ENCODE data around the gene CELSR1.

GRCh38 chr22:46518038-46518437 lies 19.4 kb downstream of the CELSR1 start:
- TF ChIP-seq, protein P1, sequence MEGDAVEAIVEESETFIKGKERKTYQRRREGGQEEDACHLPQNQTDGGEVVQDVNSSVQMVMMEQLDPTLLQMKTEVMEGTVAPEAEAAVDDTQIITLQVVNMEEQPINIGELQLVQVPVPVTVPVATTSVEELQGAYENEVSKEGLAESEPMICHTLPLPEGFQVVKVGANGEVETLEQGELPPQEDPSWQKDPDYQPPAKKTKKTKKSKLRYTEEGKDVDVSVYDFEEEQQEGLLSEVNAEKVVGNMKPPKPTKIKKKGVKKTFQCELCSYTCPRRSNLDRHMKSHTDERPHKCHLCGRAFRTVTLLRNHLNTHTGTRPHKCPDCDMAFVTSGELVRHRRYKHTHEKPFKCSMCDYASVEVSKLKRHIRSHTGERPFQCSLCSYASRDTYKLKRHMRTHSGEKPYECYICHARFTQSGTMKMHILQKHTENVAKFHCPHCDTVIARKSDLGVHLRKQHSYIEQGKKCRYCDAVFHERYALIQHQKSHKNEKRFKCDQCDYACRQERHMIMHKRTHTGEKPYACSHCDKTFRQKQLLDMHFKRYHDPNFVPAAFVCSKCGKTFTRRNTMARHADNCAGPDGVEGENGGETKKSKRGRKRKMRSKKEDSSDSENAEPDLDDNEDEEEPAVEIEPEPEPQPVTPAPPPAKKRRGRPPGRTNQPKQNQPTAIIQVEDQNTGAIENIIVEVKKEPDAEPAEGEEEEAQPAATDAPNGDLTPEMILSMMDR (conservative IDR thresholded peaks at IDR 0.05): no peak
- no peak for TF ChIP-seq EZH2 (IDR thresholded peaks at IDR 0.05; ENCODE audit: low read depth)
